Measurements from ENCODE around the gene PODN. TPM values are rescaled to one million over a fixed set of nuclear protein-coding genes. Genes with fewer than 3 reads are reported as not detected.

The PODN gene
- total and polyA plus RNA-seq, 2 of the 4 experiments (the other 2 are of a cell fraction): 0.54 to 6.2 TPM

GRCh38 chr1:53133261-53134041 is 71.4 kb downstream of the PODN start:
- H3K79me1 ChIP-seq (ENCODE audit: low read depth in 1 of 2, low read length in 2 of 2): no peaks in the 10 kb centered on the region
- H3K27me3 ChIP-seq (ENCODE audit: control insufficient read depth, insufficient read depth, low read length): no peaks in the 10 kb centered on the region
- H2AK9ac ChIP-seq (replicated peaks; ENCODE audit: low read depth, low read length, poor library complexity): peak overlapping the region; percentile 29
- 0 out of 2 replicates have a peak overlapping the region, but pooled peaks have one; percentile 17 for H4K5ac ChIP-seq (ENCODE audit: low read depth, low read length)
- no peak overlapping the region for H2BK5ac ChIP-seq (ENCODE audit: low read depth, low read length, poor library complexity, severe bottlenecking)
- peak overlapping the region; percentile 55; the same call in 1 of the 2 replicates for H3K18ac ChIP-seq (ENCODE audit: low read depth, low read length)
- H3K9me1 ChIP-seq (ENCODE audit: insufficient read depth, low read length): peaks cover 19% of the 10 kb centered on the region
- TF ChIP-seq FOS (IDR thresholded peaks at IDR 0.05; ENCODE audit: low read depth, low read length) (no peak), CTCF (conservative IDR thresholded peaks at IDR 0.05; ENCODE audit: low read depth, low read length) (no peak), MXI1 (IDR thresholded peaks at IDR 0.05; ENCODE audit: borderline replicate concordance, low read depth, low read length) (no peak), MAZ (IDR thresholded peaks at IDR 0.05; ENCODE audit: borderline replicate concordance, low read depth, low read length) (no peak), RFX5 (IDR thresholded peaks at IDR 0.05; ENCODE audit: low read depth, low read length) (no peak), CHD1 (IDR thresholded peaks at IDR 0.05; ENCODE audit: low read depth, low read length) (no peak), NFE2L2 (IDR thresholded peaks at IDR 0.05; ENCODE audit: low read depth, low read length) (no peak), POLR2A (IDR thresholded peaks at IDR 0.05; ENCODE audit: low read depth, low read length) (no peak)
- TF ChIP-seq, protein P1, sequence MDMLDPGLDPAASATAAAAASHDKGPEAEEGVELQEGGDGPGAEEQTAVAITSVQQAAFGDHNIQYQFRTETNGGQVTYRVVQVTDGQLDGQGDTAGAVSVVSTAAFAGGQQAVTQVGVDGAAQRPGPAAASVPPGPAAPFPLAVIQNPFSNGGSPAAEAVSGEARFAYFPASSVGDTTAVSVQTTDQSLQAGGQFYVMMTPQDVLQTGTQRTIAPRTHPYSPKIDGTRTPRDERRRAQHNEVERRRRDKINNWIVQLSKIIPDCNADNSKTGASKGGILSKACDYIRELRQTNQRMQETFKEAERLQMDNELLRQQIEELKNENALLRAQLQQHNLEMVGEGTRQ (IDR thresholded peaks at IDR 0.05; ENCODE audit: low read depth, low read length): no peak
- TF ChIP-seq, protein P2, sequence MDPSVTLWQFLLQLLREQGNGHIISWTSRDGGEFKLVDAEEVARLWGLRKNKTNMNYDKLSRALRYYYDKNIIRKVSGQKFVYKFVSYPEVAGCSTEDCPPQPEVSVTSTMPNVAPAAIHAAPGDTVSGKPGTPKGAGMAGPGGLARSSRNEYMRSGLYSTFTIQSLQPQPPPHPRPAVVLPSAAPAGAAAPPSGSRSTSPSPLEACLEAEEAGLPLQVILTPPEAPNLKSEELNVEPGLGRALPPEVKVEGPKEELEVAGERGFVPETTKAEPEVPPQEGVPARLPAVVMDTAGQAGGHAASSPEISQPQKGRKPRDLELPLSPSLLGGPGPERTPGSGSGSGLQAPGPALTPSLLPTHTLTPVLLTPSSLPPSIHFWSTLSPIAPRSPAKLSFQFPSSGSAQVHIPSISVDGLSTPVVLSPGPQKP (IDR thresholded peaks at IDR 0.05; ENCODE audit: borderline replicate concordance, low read depth, low read length): no peak
- peak overlapping the region; percentile 76 for H2AK5ac ChIP-seq (ENCODE audit: low read depth, low read length)
- H3K4me3 ChIP-seq (ENCODE audit: insufficient read depth, low read depth, low read length): no peak overlapping the region
- H2BK120ac ChIP-seq (ENCODE audit: low read depth, low read length): peak overlapping the region; percentile 94
- POLR2A ChIA-PET (ENCODE audit: unreplicated experiment): no interaction called here
- H4K91ac ChIP-seq (ENCODE audit: insufficient read depth, low read depth, low read length): peak overlapping the region; percentile 95
- no peaks in the 10 kb centered on the region for H3K36me3 ChIP-seq (ENCODE audit: control insufficient read depth, insufficient read depth, low read length)
- in situ Hi-C loops (cut with MboI; ENCODE audit: low sequenced_read_pairs): no loop called here
- H3K9me3 ChIP-seq (ENCODE audit: control insufficient read depth, insufficient read depth, low read length): peaks cover 4% of the 10 kb centered on the region
- H3K4ac ChIP-seq (ENCODE audit: low read depth, low read length): peak overlapping the region; percentile 100
- H2BK15ac ChIP-seq (ENCODE audit: low read depth, low read length): peak overlapping the region; percentile 19; the same call in 2 of the 3 replicates
- ATAC-seq (ENCODE audit: low read depth): no peak
- H3K27ac ChIP-seq (ENCODE audit: insufficient read depth, low read length): no peak overlapping the region
- H3K56ac ChIP-seq (ENCODE audit: extremely low read depth, insufficient read depth, low read length): no peak overlapping the region
- H3K14ac ChIP-seq (replicated peaks; ENCODE audit: low read depth, low read length): peak overlapping the region; percentile 85
- 92% methylated on average over 2 of the region's 9 CpGs; no CpG with 5 or more reads in 1 of the 2 experiments for WGBS, 2 experiments (ENCODE audit: extremely low coverage in 2 of 2, insufficient read length in 1 of 2)
- peak overlapping the region in 1 of 2 experiments; percentile 44; a peak in 2 of 4 replicates for H4K8ac ChIP-seq (ENCODE audit: low read depth in 2 of 2, low read length in 2 of 2)
- CTCF ChIA-PET: interaction anchor here (0.8 kb wide), 1 partner anchor 22 kb away, joined by 3 read pairs; no protein-coding TSS in a partner anchor
- BruUV-seq (replicated peaks): no TSS peak
- no peaks in the 10 kb centered on the region for H4K20me1 ChIP-seq (ENCODE audit: insufficient read depth, low read length)
- peak overlapping the region; percentile 97 for H2BK20ac ChIP-seq (ENCODE audit: low read depth, low read length)
- no peak overlapping the region for H3K23ac ChIP-seq (ENCODE audit: low read depth, low read length)
- intact Hi-C loops (cut with micrococcal nuclease): loop anchor here (2.0 kb wide), 1 partner anchor 25 kb away; no protein-coding TSS in a partner anchor
- no peak for DNase-seq
- dilution Hi-C loops (cut with HindIII; ENCODE audit: low sequenced_read_pairs, unreplicated experiment): no loop called here
- no peak overlapping the region for H3K4me2 ChIP-seq (ENCODE audit: low read depth, low read length)
- no peak overlapping the region for H3K9ac ChIP-seq (ENCODE audit: low read depth, low read length)
- no peak overlapping the region for H2AFZ ChIP-seq (replicated peaks; ENCODE audit: low read length, poor library complexity)
- peaks cover 10% of the 10 kb centered on the region for H3K4me1 ChIP-seq (ENCODE audit: control insufficient read depth, insufficient read depth, low read length)
